OCI-LY7 (cell line): ENCODE results near the gene GTPBP8. TPM values are rescaled to one million over a fixed set of nuclear protein-coding genes. Genes with fewer than 3 reads are reported as not detected.

Experiments
- BruUV-seq: library from RNA; stranded (reverse); fragments of 400-500 nt; replicated peaks from 2 replicates; lab custom pipeline; 2021; lab: Mats Ljungman, UMichigan
- CTCF ChIA-PET: fragments of 300-600 bp; sonication (Branson Sonifier 250); formaldehyde crosslinking; loops from one replicate; lab custom pipeline; 2022; ENCODE audit warnings: antibody characterized with exemption; ENCODE audit not compliant: unreplicated experiment; lab: Charles Lee
- POLR2A ChIA-PET: fragments of 300-600 bp; sonication (Branson Sonifier 250); formaldehyde crosslinking; loops from one replicate; lab custom pipeline; 2022; ENCODE audit warnings: antibody characterized with exemption; lab: Charles Lee
- DNase-seq: peaks from one replicate; pipeline ENCODE4 v3.0.0-alpha.2; 2015; ENCODE audit warnings: low spot score
- H2AFZ ChIP-seq: fragments of 200-600 bp; sonication (generic), shearing (Covaris generic); 2 replicates; pipeline ENCODE4 v1.6.1; 2014; ENCODE audit warnings: mild to moderate bottlenecking, antibody characterized with exemption, low read length, moderate library complexity
- H3K27ac ChIP-seq: fragments of 200-600 bp; sonication (generic); 2 replicates; pipeline ENCODE4 v1.5.1; 2014; ENCODE audit warnings: mixed run types, low read depth, mild to moderate bottlenecking, moderate library complexity, low read length, inconsistent platforms; ENCODE audit not compliant: poor library complexity, severe bottlenecking
- H3K36me3 ChIP-seq: fragments of 200-600 bp; sonication (generic); 2 replicates; pipeline ENCODE4 v1.6.1; 2014; ENCODE audit warnings: mild to moderate bottlenecking, antibody characterized with exemption, low read length, moderate library complexity, mixed read lengths; ENCODE audit not compliant: insufficient read depth
- H3K4me1 ChIP-seq: fragments of 200-600 bp; sonication (generic); 2 replicates; pipeline ENCODE4 v1.5.1; 2014; ENCODE audit warnings: mild to moderate bottlenecking, low read length; ENCODE audit not compliant: insufficient read depth, poor library complexity, severe bottlenecking
- H3K4me2 ChIP-seq: fragments of 200-600 bp; sonication (generic); 2 replicates; pipeline ENCODE4 v1.6.1; 2014; ENCODE audit warnings: mild to moderate bottlenecking, low read length
- H3K4me3 ChIP-seq: fragments of 200-600 bp; sonication (generic); 2 replicates; pipeline ENCODE4 v1.5.1; 2014; ENCODE audit warnings: mild to moderate bottlenecking, low read depth, low read length; ENCODE audit not compliant: poor library complexity, severe bottlenecking
- H3K79me2 ChIP-seq: fragments of 200-600 bp; sonication (generic); 2 replicates; pipeline ENCODE4 v1.6.1; 2016; ENCODE audit warnings: low read depth, mild to moderate bottlenecking, low read length, moderate library complexity, mixed read lengths; ENCODE audit not compliant: insufficient read depth
- H3K9me2 ChIP-seq: fragments of 200-600 bp; sonication (generic); 2 replicates; pipeline ENCODE4 v1.6.1; 2016; ENCODE audit warnings: mild to moderate bottlenecking, low read length, mixed read lengths; ENCODE audit not compliant: insufficient read depth
- H3K9me3 ChIP-seq: fragments of 200-600 bp; sonication (generic); 2 replicates; pipeline ENCODE4 v1.6.1; 2014; ENCODE audit warnings: mild to moderate bottlenecking, mixed run types, low read length, mixed read lengths
- H4K20me1 ChIP-seq: fragments of 200-600 bp; sonication (generic); 2 replicates; pipeline ENCODE4 v1.6.1; 2014; ENCODE audit warnings: mild to moderate bottlenecking, antibody characterized with exemption, low read length, moderate library complexity, mixed read lengths; ENCODE audit not compliant: insufficient read depth
- CTCF ChIP-seq: fragments of 200-600 bp; sonication (generic); conservative IDR thresholded peaks from 2 replicates; pipeline ENCODE4 v1.5.1; 2014; ENCODE audit warnings: mild to moderate bottlenecking, antibody characterized with exemption, low read length, moderate library complexity, mixed read lengths
- EZH2phosphoT487 ChIP-seq: fragments of 200-600 bp; sonication (generic); IDR thresholded peaks from 2 replicates; pipeline ENCODE4 v1.6.1; 2018; ENCODE audit warnings: low read depth, borderline replicate concordance, mild to moderate bottlenecking, mixed run types, antibody characterized with exemption, low read length, moderate library complexity, mixed read lengths
- intact Hi-C: fragments of 100-400 bp; cut with micrococcal nuclease; formaldehyde crosslinking; loops from one replicate; pipeline ENCODE4 v1.10.0; 2022; ENCODE audit not compliant: unreplicated experiment
- total RNA-seq, 2 experiments: library from RNA; depleted of rRNA in 1 of 2; stranded (reverse); fragments of >200 nt in 1 of 2; shearing (Covaris generic) in 1 of 2; gene quantifications; 2 replicates each; pipeline ENCODE4 v1.2.3, GENCODE V29; 2014 to 2022

GTPBP8 gene
- total RNA-seq, 2 experiments from 2014 or later, result 21.9 to 23.8 TPM

DNA sequence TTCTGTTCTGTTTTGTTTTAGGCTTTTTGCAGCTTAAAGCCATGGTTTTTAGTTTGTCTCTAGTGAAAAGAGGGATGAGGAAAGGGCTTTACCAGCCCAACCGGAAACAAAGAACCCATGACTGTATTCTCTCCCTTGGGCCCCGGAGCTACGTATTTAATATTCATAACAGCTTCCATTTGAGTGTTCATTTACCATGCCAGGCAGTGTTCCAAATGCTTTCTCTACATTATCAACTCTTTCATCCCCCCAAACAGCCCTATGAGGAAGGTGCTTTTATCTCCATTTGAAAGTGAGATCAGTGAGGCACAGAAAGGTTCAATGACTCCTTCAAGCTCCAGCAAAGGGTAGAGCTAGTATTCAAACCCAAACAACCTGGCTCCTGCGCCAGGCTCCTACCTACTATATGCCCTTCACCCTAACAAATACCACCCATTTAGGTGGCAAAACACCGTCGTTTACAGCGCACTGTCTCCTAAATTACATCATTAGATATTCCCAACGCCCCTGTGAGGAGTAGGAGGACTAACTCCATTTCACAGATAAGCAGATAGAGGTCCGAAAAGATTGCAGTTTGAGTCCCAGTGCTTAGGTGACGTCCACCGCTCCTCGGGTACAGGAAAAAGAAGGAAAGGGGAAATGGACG, 27.9 kb downstream of the GTPBP8 start:
- DNase-seq, result peak; percentile 21
- Histone ChIP-seq H3K4me1 (peaks cover 26% of the 10 kb centered on the region), H4K20me1 (no peaks in the 10 kb centered on the region), H3K27ac (peak overlapping the region; percentile 76), H3K9me3 (no peaks in the 10 kb centered on the region), H3K4me3 (peak overlapping the region; percentile 79), H3K36me3 (peaks cover 37% of the 10 kb centered on the region), H3K9me2 (no peaks in the 10 kb centered on the region), H2AFZ (peak overlapping the region; percentile 97), H3K79me2 (peaks cover 60% of the 10 kb centered on the region), H3K4me2 (peak overlapping the region; percentile 71)
- intact Hi-C loops, result loop anchor here (1.0 to 5.0 kb wide), 3 partner anchors 28 to 728 kb away; partner anchors contain the start of genes ATG3, ATP6V1A, GTPBP8 and NAA50
- CTCF ChIA-PET, result interaction anchor here (0.6 to 1.3 kb wide), 3 partner anchors 9 to 284 kb away, joined by 3 to 6 read pairs (median 4); no protein-coding TSS in a partner anchor
- no TSS peak for BruUV-seq
- POLR2A ChIA-PET, result interaction anchor here (0.6 to 5.0 kb wide), 16 partner anchors 9 to 1112 kb away, joined by 3 to 45 read pairs (median 4); partner anchors contain the start of genes GCSAM and GTPBP8
- TF ChIP-seq CTCF (no peak), EZH2phosphoT487 (no peak)

DNA sequence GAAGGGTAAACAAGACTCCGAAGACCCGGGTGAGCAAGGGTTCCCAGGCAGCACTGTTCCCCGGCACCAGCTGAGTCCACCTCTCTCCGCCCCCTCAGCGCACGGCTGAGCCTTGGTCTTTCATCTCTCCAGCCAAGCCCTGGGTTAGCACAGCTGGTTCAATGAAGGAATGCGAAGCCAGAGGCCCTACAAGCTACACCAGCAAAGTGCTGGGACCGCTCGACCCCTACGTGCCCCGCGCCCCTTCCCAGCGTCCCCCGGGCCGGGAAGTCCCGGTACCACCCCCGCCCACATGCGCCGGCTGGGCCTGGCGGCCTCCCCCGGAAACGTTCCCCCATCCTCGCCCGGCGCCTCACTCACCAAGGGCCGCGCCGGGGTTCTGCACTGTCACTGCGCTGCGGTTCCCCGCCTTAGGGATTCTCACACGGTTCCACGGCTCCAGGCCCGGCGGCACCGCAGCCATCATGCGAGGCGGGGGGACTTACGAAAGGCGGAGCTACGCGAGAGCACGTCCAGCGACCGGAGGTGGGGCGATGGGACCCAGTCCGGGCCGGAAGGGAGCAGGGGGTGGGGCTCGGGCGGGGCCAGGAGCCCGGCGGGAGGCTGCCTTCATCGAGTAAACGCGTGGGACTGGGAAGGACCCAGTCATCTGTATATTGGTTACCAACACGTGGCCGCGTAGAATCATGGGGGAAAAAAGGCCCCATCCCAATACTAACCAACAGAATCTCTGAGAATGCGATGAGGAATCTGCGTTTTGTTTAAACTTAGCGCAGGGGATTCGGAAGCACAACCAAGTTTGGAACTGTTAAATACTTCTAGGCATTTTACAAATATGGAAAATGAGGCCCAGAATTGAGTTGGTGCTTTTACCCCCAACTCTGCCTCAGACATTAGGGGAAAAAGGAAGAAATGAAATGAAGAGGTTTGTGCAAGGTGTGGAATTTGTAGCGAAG, 28.7 kb downstream of the GTPBP8 start:
- TF ChIP-seq EZH2phosphoT487 (no peak), CTCF (no peak)
- intact Hi-C loops, result loop anchor here (1.0 to 5.0 kb wide), 3 partner anchors 29 to 727 kb away; partner anchors contain the start of genes ATG3, ATP6V1A, GTPBP8 and NAA50
- H3K4me1 ChIP-seq, result peaks cover 26% of the 10 kb centered on the region
- no peaks in the 10 kb centered on the region for H3K9me2 ChIP-seq
- no peaks in the 10 kb centered on the region for H3K9me3 ChIP-seq
- H2AFZ ChIP-seq, result peak overlapping the region; percentile 97
- TSS peak; percentile 61 for BruUV-seq
- no peaks in the 10 kb centered on the region for H4K20me1 ChIP-seq
- peaks cover 56% of the 10 kb centered on the region for H3K79me2 ChIP-seq
- peak overlapping the region; percentile 79 for H3K4me3 ChIP-seq
- POLR2A ChIA-PET, result interaction anchor here (0.6 to 5.0 kb wide), 19 partner anchors 10 to 1157 kb away, joined by 3 to 45 read pairs (median 4); partner anchors contain the start of genes GCSAM and GTPBP8
- H3K27ac ChIP-seq, result peak overlapping the region; percentile 76
- H3K4me2 ChIP-seq, result peak overlapping the region; percentile 71
- DNase-seq, result peak; percentile 90
- H3K36me3 ChIP-seq, result peaks cover 30% of the 10 kb centered on the region
- CTCF ChIA-PET, result interaction anchor here (0.6 to 1.3 kb wide), 2 partner anchors 10 to 284 kb away, joined by 4 to 6 read pairs; no protein-coding TSS in a partner anchor
